PC-9 (cell line): ENCODE results near the gene TSPYL6.

Experiments
- CTCF ChIP-seq: fragments of 200-600 bp; sonication (generic); conservative IDR thresholded peaks from 2 replicates; pipeline ENCODE4 v1.6.1; 2017; ENCODE audit warnings: mixed run types, antibody characterized with exemption, mild to moderate bottlenecking, moderate library complexity
- EZH2 ChIP-seq: fragments of 200-600 bp; sonication (generic); IDR thresholded peaks from 2 replicates; pipeline ENCODE4 v1.8.0; 2017; ENCODE audit warnings: antibody characterized with exemption, low read depth

GRCh38 chr2:54226260-54226659 is 29.8 kb downstream of the TSPYL6 start:
- TF ChIP-seq CTCF (no peak), EZH2 (no peak)
